GM18909 (cell line): ENCODE measurements around the gene KRT74.

Experiments
- ATAC-seq: cut with Tn5 transposase; IDR thresholded peaks from one replicate; pipeline ENCODE4 v1.9.1; 2021; ENCODE audit warnings: mild to moderate bottlenecking; ENCODE audit not compliant: unreplicated experiment, poor library complexity

The KRT74 gene

GRCh38 chr12:52578469-52578868, 4.8 kb upstream of the KRT74 start:
- ATAC-seq = no peak

- no peak for ATAC-seq
Observed at GRCh38 chr12:52577316-52577715, 3.7 kb upstream of the KRT74 start.

- ATAC-seq = no peak
Observed at GRCh38 chr12:52575948-52576347, 2.3 kb upstream of the KRT74 start.

GRCh38 chr12:52575256-52575655, 1.6 kb upstream of the KRT74 start:
- no peak for ATAC-seq

GRCh38 chr12:52573306-52573705, 337 bp downstream of the KRT74 start:
- no peak for ATAC-seq

GRCh38 chr12:52570511-52570910, 3.1 kb downstream of the KRT74 start:
- ATAC-seq = no peak

- ATAC-seq = no peak
Observed at GRCh38 chr12:52568111-52568510, 5.5 kb downstream of the KRT74 start.

- ATAC-seq = no peak
Observed at GRCh38 chr12:52566847-52567291, 6.8 kb downstream of the KRT74 start.

- no peak for ATAC-seq
Observed at GRCh38 chr12:52564582-52564981, 9.1 kb downstream of the KRT74 start.

- ATAC-seq = no peak
Observed at GRCh38 chr12:52561880-52562449, 11.7 kb downstream of the KRT74 start.

- ATAC-seq = no peak
Observed at GRCh38 chr12:52559979-52560378, 13.7 kb downstream of the KRT74 start.

GRCh38 chr12:52558781-52559445, 14.7 kb downstream of the KRT74 start:
- ATAC-seq = no peak

- ATAC-seq = no peak
Observed at GRCh38 chr12:52557476-52557875, 16.2 kb downstream of the KRT74 start.

GRCh38 chr12:52555577-52555976, 18.1 kb downstream of the KRT74 start:
- ATAC-seq = no peak

- ATAC-seq = no peak
Observed at GRCh38 chr12:52552681-52553195, 20.9 kb downstream of the KRT74 start, which contains the start of gene KRT71. Gene KRT71 (minus strand): TSS chr12:52553145. CDS start chr12:52553077, 68 bp downstream.

- ATAC-seq = no peak
Observed at GRCh38 chr12:52552055-52552454, 21.6 kb downstream of the KRT74 start.

GRCh38 chr12:52551216-52551865, 22.3 kb downstream of the KRT74 start:
- no peak for ATAC-seq

- ATAC-seq = no peak
Observed at GRCh38 chr12:52546126-52546525, 27.5 kb downstream of the KRT74 start.

- ATAC-seq = no peak
Observed at GRCh38 chr12:52543985-52544883, 29.4 kb downstream of the KRT74 start.

- no peak for ATAC-seq
Observed at GRCh38 chr12:52542785-52543318, 30.8 kb downstream of the KRT74 start.
